ENCODE measurements around the gene MYO1D.
"Not testable (repeated sequence)": the region's sequence is repeated elsewhere in the genome, so short reads cannot be mapped to it uniquely, and the experiment has no call there.

The MYO1D gene

DNA sequence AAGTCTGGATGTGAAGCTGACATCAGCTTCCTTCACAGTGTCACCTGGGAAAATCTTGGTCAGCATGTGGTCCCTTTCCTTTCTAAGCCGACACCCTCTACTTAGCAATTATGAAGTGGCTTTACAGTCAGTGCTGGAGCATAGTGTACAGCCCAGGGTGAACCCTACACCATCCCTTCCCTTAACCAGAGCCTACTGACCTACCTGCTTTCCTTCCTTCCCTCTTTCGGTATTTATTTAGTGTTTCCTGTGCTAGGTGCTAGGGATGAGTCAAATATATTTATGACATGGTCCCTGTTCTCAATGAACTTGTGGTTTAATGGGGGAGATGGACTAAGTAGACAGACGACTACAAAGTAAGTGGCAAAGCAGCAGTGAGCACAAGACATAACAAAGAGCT is 312.6 kb downstream of the MYO1D start:
- no peak for DNase-seq

DNA sequence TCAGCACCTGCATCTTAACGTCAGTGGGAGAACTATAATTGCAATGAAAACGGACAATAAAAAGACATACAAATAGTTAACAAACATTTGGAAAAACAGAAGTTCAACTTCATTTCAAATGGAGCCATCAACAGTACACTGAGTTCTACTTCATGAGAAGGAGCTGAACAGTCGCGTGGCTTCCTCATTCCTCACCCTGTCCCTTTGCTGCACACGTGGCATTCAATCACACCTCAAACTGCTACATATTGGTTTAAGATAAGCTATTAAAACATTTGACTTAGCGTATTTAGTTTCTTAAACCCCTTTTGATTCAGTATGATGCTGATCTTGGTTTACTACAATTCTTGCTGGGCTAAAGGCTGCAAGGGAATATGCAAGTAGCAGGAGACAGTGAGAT is 313.3 kb downstream of the MYO1D start:
- no peak for DNase-seq

DNA sequence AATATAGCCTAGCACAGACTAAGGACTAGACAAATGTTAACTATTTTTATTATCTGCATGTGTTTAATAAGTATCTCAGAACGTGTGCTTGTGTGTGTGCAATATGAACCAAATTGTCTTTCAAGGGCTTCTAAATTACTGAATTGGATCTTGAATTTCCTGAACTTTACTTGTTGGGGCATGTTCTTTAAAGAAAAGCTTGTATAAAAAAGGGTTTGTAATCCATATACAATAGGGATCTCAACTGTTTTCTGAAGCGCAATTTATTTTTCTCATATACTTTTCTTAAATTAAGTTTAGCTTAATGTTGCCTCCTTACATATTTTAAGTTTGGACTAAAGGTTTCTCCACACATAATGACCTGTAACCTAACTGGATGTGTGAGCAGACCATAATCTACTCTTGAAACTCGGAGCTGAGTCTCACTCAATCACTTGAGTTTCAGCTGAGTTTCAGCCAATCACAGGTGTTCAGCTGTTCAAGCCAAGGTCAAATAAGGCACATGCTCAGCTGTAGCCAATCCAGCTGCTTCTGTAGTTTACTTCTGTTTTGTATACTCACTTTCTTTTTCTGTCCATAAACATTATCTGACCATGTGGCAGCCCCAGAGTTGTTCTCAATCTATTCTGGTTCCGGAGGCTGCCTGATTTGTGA is 317.8 kb downstream of the MYO1D start:
- no peak for DNase-seq

DNA sequence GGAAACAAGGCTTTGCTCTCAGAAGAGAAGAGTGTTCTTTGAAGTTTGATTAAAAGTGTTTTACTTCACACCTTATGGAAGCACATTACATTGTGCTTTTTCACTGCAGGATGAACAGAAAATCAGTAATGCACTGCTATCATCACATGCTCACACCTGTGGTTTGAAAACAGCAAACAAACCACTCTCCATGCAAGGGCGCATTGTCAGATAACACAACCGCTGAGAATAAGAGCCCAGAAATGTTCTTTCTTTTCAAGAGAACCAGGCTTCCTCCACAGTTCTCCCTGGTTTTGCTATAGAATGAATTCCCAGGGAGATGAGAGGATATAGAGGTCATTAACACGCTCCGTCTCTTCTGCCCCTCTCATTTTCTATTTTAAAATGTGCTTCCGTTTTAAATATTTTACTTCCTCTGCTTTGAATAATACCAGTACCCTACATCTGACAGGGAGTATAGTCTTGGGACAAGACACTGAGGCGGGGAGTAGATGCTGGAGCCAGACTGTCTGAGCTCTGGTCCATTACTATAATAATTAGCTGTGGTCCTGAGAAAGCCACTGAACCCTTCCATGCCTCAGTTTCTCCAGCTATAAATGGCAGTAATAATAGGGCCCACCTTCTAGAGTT is 318.5 kb downstream of the MYO1D start:
- no peak for DNase-seq

DNA sequence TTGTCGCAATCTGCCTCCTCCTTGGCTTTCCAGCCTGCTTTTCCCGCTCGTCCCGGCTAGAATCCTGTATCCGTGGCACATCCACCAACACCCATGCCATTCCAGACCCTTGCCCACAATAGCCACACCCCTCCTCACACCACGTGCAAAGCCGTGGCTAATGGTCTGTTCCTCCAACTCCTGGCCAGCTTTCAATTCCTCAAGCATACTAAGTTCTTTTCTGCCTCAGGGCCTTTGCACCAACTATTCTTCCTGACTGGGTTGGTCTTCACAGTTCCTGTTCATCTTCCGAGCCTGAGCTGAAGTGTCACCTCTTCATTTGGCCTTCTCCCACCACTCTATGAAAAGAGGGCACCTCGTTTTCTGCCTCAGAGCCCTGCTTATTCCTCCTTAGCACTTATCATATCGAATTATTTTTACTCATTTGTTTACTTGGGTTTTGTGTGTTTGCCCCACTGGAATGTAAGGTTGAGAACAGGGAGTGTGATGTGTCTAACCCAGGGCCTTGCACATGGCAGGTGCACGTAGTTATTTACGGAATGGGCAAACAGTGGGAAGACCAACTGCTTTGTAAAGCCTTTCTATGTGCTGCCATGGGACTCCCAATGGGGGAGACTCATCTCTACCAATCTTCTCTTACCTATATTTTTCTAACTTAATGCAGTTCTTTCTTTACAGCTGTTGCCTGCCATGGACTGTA is 321.2 kb downstream of the MYO1D start:
- DNase-seq: no peak

DNA sequence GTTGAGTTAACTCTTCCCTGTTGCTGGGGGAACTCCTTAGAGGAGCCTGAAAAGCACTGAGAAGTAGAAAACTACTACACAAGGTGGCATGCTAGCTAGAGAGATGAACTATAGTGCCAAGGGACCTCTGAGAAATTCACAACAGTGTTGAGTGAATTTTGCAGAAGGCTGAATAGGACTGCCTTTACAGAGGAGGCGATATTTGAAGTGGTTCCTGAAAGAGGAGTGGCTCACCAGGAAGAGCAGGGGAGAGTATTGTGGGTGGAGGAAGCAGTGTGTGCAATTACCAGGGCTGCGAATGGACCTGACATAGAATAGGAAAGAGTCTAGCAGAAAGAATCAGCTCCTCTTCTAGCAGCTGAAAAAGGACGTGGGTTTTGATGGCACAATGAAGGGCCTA is 323.8 kb downstream of the MYO1D start:
- DNase-seq: no peak

DNA sequence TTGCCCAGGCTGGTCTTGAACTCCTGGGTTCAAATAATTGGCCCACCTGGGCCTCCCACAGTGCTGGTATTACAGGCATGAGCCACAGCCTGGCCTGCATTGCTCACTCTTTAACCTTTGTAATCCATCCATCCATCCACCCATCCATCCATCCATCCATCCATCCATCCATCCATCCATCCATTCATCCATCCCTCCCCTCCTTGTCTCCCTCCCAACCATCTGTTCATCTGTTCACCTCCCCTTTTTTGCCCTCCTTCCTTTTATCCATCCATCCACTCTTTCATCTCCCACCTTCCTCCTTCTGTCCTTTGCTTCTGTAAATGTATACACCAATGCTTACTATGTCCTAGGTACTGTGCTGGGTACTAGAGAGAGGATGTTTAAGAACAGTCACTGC is 324.6 kb downstream of the MYO1D start:
- no peak for DNase-seq

DNA sequence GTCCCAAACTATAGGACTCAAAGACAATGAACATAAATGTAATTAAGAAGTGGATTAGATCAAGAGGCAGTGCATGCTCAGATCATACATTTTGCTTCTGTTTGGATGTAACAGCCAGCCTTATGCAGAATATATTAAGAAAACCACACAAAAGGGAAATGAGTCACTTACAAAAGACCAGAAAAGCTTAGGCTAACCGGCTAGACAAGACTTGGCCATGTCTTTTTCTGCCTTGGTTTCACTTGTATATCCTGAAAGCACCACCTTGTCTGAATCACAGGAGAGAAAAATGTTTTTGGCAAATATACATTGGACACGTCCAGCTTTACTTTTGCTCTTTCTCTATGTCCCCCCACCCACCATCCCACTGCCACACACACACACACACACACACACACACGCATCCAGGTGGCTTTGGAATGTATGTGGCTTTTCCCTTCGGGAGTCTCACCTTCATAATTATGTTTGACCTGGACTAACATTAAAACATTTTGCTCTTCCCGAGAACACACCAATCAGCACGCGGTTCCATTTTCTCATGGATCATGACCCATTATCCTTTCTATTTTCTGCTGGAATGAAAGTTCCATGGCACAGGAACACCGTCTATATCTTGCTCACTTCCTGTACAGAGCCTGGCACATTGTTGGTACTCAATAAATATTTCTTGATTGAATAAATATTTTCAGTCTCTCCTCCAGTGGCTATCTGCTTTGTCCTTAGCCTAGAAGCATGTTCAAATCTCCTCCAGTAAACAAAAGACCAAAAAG is 325.6 kb downstream of the MYO1D start:
- DNase-seq: no peak

DNA sequence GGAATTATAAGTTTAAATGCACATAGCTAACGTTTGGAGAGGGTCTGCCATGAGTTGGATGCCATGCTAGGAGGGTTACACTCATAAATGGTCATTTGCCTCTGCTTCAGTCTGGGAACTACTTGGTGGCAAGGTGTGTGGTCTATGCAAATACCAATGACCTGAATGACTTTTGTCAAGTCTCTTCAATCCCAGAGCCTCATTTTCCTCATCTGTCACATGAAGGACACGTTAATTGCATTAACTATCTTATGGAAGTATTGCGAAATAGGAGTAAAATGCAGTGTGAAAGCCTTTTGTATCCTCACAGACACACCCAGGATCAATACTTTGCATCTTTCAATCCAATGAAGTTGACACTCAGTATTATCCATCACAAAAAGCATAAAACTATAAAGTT is 327.4 kb downstream of the MYO1D start:
- no peak for DNase-seq

DNA sequence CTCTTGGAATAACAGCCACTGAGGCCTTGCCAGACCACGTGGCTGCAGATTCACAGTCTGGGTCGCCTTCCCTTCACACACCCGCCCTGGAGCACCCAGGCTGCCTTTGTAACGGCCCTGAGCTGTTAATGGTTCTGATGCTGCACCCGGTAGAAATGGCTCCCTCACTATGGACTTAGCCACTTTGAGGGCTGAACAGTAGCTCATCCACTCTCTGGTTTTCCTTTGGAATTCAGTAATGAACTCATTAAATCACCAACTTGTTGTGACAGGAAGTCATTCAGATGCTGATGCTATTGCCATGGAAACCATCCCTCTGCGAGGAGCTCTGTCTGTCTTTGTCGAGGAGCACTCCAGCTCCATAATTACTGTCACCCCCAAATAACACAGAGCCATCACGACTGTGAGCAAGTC is 330.9 kb downstream of the MYO1D start:
- no peak for DNase-seq

DNA sequence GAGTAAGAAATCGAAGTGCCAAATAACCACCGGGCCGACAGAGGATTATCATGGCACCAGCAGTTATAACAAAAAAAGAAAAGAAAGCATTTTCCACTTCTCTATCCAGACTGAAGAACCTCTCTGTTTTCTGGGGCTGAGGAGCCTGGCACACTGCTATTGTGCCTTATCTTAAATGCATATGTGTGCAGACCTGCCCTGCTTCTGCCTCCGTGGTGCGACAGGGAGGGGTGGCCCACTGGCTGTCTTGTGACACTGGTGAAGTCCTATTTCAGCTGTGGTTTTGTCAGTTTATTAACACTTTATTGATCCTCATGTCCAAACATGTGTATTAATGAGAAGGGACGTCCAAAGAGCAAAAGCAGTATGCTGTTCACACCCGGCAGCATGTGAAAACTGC is 334.7 kb downstream of the MYO1D start:
- DNase-seq: no peak

DNA sequence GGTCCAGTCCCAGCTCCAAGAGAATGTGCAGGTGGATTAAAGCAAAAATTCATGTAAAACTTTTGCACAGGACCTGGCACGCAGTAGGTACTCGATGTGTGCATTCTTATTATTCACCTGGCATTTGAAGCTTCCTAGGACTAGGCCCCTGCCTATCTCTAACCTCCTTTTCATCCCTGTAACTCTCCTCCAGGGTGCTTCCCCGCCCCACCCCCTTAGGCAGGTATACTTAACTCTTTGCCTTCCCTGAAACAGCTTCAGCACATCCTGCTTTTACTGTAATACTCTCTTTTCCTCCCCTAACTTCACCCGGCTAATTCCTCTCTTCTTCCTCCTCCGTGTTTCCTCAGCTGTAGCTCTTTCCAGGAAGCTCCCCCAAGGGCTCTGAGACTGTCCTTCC is 335.3 kb downstream of the MYO1D start:
- no peak for DNase-seq

DNA sequence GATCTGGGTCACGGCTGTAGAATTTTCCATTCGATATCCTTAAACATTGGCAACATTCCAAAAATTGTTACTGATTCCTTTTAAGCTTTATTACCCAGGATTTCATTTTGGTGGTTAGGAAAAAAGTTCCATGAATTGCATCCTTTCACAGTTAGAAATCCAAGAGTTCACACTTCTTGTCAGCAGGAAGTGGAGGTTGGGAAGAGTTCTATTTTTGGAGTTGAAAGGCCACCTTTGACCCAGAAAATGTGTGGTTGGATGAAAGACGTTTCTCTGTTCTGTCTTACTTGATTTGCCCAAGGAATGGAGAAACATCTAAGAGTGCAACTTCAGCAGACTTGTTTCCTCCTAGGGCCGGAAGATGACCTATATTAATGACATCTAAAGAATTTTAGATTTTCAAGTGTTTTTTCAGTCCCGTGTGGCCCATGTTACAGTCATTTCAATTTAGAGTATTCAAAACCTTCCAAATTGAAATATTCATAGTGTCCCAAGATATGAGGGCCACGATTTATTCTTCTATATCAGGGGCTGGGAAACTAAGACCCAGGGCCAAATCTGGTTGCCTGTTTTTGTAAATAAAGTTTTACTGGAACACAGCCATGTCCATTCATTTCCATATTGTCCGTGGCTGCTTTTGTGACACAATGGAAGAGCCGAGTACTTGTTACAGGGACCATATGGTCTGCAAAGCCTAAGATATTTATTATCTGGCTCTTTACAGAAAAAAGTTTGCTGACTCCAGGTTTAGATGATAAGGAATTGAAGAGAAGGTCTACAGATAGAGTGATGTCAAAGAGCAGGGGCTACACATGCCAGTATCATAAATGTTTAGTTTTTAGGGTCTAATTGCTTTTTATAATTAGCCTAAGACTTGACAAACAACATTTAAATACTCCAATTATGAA is 339.9 kb downstream of the MYO1D start:
- DNase-seq: no peak

DNA sequence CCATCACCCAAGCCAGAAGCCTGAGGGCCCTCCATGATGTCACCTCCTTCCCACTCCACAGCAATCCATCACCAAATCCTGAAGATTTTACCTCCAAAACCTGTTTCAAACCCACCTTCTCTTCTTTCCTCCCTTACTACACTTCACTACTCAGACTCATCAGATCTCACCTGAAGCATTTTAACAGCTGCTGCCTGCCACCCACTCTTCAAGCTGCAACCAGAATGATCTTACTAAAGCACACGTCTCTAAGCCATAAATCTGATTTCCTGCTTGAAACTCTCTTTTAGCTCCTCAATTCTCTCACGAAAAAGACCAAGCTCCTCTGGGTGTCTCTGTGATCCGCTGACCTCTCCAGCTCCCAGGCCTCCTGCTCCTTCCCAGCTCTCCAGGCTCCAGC is 343.6 kb downstream of the MYO1D start:
- DNase-seq: no peak

DNA sequence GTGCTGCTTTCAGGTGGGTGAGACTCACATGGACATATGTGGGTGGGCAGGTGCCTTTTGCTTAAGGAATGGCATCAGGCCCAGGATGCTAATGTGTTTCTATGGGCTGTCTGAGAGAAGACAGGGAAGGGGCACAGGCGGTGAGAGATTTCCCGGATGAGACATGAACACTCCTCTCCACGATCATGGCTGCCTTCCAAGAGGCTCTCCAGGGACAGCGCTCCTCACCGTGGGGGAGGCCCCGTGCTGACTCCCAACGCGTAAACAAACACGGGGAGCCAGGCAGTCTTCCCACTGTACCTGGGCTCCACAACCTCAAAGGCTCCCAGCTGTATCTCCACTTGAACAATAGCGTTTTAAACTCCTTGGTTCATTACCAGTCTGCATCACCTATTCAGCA is 347.3 kb downstream of the MYO1D start:
- no peak for DNase-seq

DNA sequence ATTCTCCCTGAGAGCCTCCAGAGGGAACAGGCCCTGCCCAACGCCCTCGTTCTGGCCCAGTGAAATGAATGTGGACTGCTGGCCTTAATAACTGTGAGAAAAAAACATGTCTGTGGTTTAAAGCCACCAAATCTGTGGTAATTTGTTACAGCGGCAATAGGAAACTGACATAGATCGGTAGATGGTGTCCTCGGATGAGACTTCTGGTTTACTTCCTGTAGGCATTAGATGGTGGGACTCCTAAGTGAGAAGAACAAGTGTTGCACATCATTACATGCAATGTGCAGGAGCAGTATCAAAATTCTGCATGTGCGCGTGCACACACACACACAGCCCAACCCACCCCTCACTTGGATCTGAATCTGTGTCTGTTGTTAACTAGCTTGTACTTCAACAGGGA is 348.1 kb downstream of the MYO1D start:
- no peak for DNase-seq

DNA sequence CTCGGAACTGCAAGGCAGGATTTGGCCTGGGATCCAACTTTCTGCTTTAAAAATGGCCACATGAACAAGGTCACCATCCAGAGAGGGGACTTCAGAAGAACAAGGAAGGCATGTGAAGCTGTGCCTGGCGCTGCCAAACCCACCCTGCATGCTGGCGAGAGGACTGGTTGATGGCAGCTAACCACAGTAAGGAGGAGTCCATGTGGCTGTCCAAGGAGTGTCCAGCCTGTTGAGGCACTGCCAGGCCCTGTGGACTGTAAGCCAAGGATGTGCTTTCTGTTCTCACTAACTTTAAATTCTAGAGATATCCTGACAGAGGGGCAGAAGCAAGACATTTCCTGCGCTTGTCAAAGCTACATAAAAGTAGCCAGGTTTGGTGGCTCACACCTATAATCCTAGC is 349.8 kb downstream of the MYO1D start:
- no peak for DNase-seq

DNA sequence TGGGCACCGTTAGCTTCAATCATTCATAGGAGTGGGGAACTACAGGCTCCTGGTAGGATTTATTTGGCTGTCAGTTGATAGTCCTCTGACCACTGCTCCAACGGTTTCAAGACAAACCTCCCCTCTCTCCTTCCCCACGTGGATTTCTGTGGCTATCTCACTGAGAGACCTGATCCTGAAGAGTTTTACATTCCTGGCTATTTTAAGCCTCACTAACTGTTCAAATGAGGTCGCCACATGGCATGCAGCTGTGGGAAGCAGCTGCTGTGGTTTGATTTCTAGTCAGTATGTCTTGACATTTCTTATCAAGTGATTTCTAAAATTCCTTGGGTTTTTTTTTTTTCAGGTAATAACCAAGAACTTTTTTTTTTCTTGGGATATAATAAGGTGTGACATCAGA is 351.8 kb downstream of the MYO1D start:
- DNase-seq: no peak

DNA sequence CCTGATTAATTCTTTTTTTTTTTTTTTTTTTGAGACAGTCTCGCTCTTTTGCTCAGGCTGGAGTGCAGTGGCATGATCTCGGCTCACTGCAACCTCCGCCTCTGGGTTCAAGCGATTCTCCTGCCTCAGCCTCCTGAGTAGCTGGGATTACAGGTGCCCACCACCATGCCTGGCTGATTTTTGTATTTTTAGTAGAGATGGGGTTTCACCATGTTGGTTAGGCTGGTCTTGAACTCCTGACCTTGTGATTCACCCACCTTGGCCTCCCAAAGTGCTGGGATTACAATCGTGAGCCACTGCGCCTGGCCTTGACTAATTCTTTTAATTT is 352.4 kb downstream of the MYO1D start:
- not testable (repeated sequence) for DNase-seq

DNA sequence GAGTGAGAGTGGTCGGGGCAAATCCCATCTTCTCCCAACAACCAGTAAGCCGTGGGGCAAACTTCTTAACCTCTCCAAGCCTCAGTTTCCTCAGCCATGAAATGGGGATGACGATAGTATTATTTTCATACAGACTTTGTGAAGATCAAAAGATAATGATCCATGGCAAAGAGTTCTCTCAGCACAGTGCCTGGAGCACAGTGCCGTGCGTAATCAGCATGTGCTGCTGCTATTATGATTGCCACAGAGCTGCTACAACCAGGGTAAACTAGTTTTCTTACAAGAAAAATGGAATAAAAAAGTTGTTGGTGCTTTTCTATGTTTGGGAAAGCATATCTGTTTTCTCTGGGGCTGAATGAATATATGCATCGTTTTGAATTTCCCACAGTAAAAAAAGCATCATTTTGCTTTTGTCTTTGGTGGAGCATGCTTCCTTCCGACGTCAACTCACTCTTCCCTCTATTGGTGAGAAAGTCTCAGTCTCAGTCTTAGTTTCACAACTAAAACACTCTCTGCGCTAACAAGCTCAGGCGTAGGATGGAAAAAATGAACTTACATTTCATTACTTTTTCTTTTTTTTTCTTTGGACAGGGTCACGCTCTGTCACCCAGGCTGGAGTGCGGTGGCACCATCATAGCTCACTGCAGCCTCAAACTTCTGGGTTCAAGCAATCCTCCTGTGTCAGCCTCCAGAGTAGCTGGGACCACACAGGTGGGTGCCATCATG is 352.9 kb downstream of the MYO1D start:
- no peak for DNase-seq

DNA sequence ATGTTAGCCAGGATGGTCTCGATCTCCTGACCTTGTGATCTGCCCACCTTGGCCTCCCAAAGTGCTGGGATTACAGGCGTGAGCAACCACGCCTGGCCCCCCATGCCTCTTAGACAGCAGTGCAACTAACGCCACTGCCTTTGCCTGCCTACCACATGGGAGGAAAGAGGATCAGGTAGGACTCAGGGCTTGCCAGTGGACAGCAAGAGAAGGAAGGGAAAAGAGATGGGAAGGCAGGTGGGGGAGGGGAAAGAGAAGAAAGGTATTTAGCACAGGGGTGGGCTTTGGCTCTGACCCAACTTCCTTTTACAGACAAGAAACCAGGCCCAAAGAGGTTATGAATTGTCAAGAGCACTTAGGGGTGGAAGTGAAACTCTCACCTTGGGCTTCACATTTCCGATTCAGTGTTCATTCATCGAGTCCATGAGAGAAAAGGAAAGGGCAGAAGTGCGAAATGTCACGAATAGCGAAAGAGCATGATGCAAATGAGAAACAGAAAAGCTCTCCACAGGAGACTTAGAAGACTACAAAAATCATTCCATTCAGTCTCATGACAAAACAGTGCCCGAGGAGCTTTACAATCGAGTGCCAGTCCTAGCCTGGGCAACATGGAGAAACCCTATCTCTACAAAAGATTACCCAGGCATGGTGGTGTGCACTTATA is 353.8 kb downstream of the MYO1D start:
- no peak for DNase-seq

Measured in right forelimb (tissue), 1 donor.